DOHH2 (cell line): ENCODE measurements around the gene UGCG.

ENCODE experiments used
- H3F3A ChIP-seq: fragments of 200-600 bp; sonication (generic), shearing (Covaris generic); 2 replicates; pipeline ENCODE4 v1.6.0; 2016; ENCODE audit warnings: antibody characterized with exemption, mild to moderate bottlenecking; ENCODE audit not compliant: control insufficient read depth, insufficient read depth
- H3K27ac ChIP-seq: fragments of 200-600 bp; sonication (generic); 2 replicates; pipeline ENCODE4 v1.5.1; 2014; ENCODE audit warnings: low read depth, mild to moderate bottlenecking, low read length, moderate library complexity
- H3K27me3 ChIP-seq: fragments of 200-600 bp; sonication (generic); 2 replicates; pipeline ENCODE4 v1.6.1; 2014; ENCODE audit warnings: mild to moderate bottlenecking, low read length, mixed read lengths; ENCODE audit not compliant: control insufficient read depth
- H3K36me3 ChIP-seq: fragments of 200-600 bp; sonication (generic); 2 replicates; pipeline ENCODE4 v1.6.1; 2014; ENCODE audit warnings: mild to moderate bottlenecking, low read length, moderate library complexity, mixed read lengths; ENCODE audit not compliant: control insufficient read depth
- H3K4me1 ChIP-seq: fragments of 200-600 bp; sonication (generic); 2 replicates; pipeline ENCODE4 v1.6.1; 2014; ENCODE audit warnings: mild to moderate bottlenecking, low read length, mixed read lengths; ENCODE audit not compliant: control insufficient read depth
- H3K4me2 ChIP-seq: fragments of 200-600 bp; sonication (generic); 2 replicates; pipeline ENCODE4 v1.6.0; 2014; ENCODE audit warnings: mild to moderate bottlenecking, low read length, moderate library complexity
- H3K4me3 ChIP-seq: fragments of 200-600 bp; sonication (generic); 2 replicates; pipeline ENCODE4 v1.5.1; 2014; ENCODE audit warnings: mild to moderate bottlenecking, low read length, mixed read lengths
- H3K79me2 ChIP-seq: fragments of 200-600 bp; sonication (generic); 2 replicates; pipeline ENCODE4 v1.6.1; 2014; ENCODE audit warnings: mild to moderate bottlenecking, low read length, mixed read lengths; ENCODE audit not compliant: control insufficient read depth
- H3K9me2 ChIP-seq: fragments of 200-600 bp; sonication (generic); replicated peaks from 2 replicates; pipeline ENCODE4 v1.6.1; 2014; ENCODE audit warnings: mild to moderate bottlenecking, low read length, mixed read lengths; ENCODE audit not compliant: control insufficient read depth
- H3K9me3 ChIP-seq: fragments of 200-600 bp; sonication (generic); 2 replicates; pipeline ENCODE4 v1.6.1; 2014; ENCODE audit warnings: antibody characterized with exemption, low read length, mixed read lengths; ENCODE audit not compliant: control insufficient read depth, insufficient read depth
- H4K20me1 ChIP-seq: fragments of 200-600 bp; sonication (generic); 2 replicates; pipeline ENCODE4 v1.6.0; 2014; ENCODE audit warnings: low read depth, mild to moderate bottlenecking, antibody characterized with exemption, low read length, moderate library complexity; ENCODE audit not compliant: control insufficient read depth, insufficient read depth
- CTCF ChIP-seq: fragments of 200-600 bp; sonication (generic); IDR thresholded peaks from one replicate; pipeline ENCODE4 v1.5.1; 2014; ENCODE audit warnings: antibody characterized with exemption, mild to moderate bottlenecking, low read depth, low read length; ENCODE audit not compliant: poor library complexity, severe bottlenecking
- EZH2phosphoT487 ChIP-seq: fragments of 200-600 bp; sonication (generic); IDR thresholded peaks from 2 replicates; pipeline ENCODE4 v1.6.1; 2017; ENCODE audit warnings: borderline replicate concordance, mild to moderate bottlenecking, antibody characterized with exemption, low read length, moderate library complexity, mixed read lengths

The UGCG gene

GRCh38 chr9:111965566-111966019, 69.0 kb downstream of the UGCG start:
- H3K27ac ChIP-seq: no peak overlapping the region
- no peak overlapping the region for H3K4me2 ChIP-seq
- H3K9me2 ChIP-seq: no peaks in the 10 kb centered on the region
- no peaks in the 10 kb centered on the region for H3K9me3 ChIP-seq
- H3K27me3 ChIP-seq: no peaks in the 10 kb centered on the region
- no peak for TF ChIP-seq EZH2phosphoT487
- TF ChIP-seq CTCF: no peak
- H3F3A ChIP-seq: no peaks in the 10 kb centered on the region
- no peak overlapping the region for H3K4me3 ChIP-seq
- H3K79me2 ChIP-seq: no peaks in the 10 kb centered on the region
- no peaks in the 10 kb centered on the region for H4K20me1 ChIP-seq
- 0 out of 2 replicates have a peak, but pooled peaks cover 3% of the 10 kb centered on the region for H3K4me1 ChIP-seq
- H3K36me3 ChIP-seq: no peaks in the 10 kb centered on the region

GRCh38 chr9:111966124-111966723, 69.6 kb downstream of the UGCG start:
- Histone ChIP-seq H3K79me2 (no peaks in the 10 kb centered on the region), H3K4me2 (no peak overlapping the region), H3K9me2 (no peaks in the 10 kb centered on the region), H3K36me3 (no peaks in the 10 kb centered on the region), H3K27me3 (no peaks in the 10 kb centered on the region), H3K9me3 (no peaks in the 10 kb centered on the region), H3K4me3 (no peak overlapping the region), H3K27ac (no peak overlapping the region), H4K20me1 (no peaks in the 10 kb centered on the region), H3K4me1 (0 out of 2 replicates have a peak, but pooled peaks cover 1% of the 10 kb centered on the region), H3F3A (no peaks in the 10 kb centered on the region)
- TF ChIP-seq CTCF (no peak), EZH2phosphoT487 (no peak)

- H4K20me1 ChIP-seq: no peaks in the 10 kb centered on the region
These were observed 70.3 kb downstream of the UGCG start for GRCh38 chr9:111966861-111967291.

More at GRCh38 chr9:111966861-111967291, 70.3 kb downstream of the UGCG start:
- no peak for TF ChIP-seq EZH2phosphoT487
- TF ChIP-seq CTCF: no peak
- no peaks in the 10 kb centered on the region for H3K9me3 ChIP-seq
- no peaks in the 10 kb centered on the region for H3K9me2 ChIP-seq
- no peaks in the 10 kb centered on the region for H3K36me3 ChIP-seq
- no peaks in the 10 kb centered on the region for H3K27me3 ChIP-seq
- no peaks in the 10 kb centered on the region for H3F3A ChIP-seq
- no peak overlapping the region for H3K4me3 ChIP-seq
- H3K4me2 ChIP-seq: no peak overlapping the region
- no peak overlapping the region for H3K27ac ChIP-seq
- no peaks in the 10 kb centered on the region for H3K4me1 ChIP-seq
- no peaks in the 10 kb centered on the region for H3K79me2 ChIP-seq
